Duodenal mucosa (tissue), 2 donors: ENCODE results near the gene OBSCN.

ENCODE experiments used
- H3K27ac ChIP-seq: one replicate; pipeline ENCODE4 v1.7.0; 2013; ENCODE audit warnings: low read depth, low read length
- H3K27me3 ChIP-seq, 2 donors: one replicate each; pipeline ENCODE4 v1.7.0; 2013; ENCODE audit warnings: low read length in 2 of 2, control low read depth in 1 of 2; ENCODE audit not compliant: insufficient read depth in 2 of 2, control insufficient read depth in 1 of 2
- H3K36me3 ChIP-seq, 2 donors: one replicate each; pipeline ENCODE4 v1.7.0; 2013; ENCODE audit warnings: low read length in 2 of 2, control low read depth in 1 of 2; ENCODE audit not compliant: insufficient read depth in 2 of 2, control insufficient read depth in 1 of 2
- H3K4me1 ChIP-seq, 2 donors: one replicate each; pipeline ENCODE4 v1.7.0; 2013; ENCODE audit warnings: low read length in 2 of 2, control low read depth in 1 of 2; ENCODE audit not compliant: insufficient read depth in 2 of 2, control insufficient read depth in 1 of 2
- H3K4me3 ChIP-seq, 2 donors: one replicate each; pipeline ENCODE4 v1.7.0; 2013; ENCODE audit warnings: low read length in 2 of 2, low read depth in 1 of 2
- H3K9ac ChIP-seq, 2 donors: one replicate each; pipeline ENCODE4 v1.7.0; 2013; ENCODE audit warnings: low read length in 2 of 2, low read depth in 1 of 2
- H3K9me3 ChIP-seq, 2 donors: one replicate each; pipeline ENCODE4 v1.7.0; 2013; ENCODE audit warnings: low read length in 2 of 2, control low read depth in 1 of 2; ENCODE audit not compliant: control insufficient read depth in 1 of 2

The OBSCN gene

DNA sequence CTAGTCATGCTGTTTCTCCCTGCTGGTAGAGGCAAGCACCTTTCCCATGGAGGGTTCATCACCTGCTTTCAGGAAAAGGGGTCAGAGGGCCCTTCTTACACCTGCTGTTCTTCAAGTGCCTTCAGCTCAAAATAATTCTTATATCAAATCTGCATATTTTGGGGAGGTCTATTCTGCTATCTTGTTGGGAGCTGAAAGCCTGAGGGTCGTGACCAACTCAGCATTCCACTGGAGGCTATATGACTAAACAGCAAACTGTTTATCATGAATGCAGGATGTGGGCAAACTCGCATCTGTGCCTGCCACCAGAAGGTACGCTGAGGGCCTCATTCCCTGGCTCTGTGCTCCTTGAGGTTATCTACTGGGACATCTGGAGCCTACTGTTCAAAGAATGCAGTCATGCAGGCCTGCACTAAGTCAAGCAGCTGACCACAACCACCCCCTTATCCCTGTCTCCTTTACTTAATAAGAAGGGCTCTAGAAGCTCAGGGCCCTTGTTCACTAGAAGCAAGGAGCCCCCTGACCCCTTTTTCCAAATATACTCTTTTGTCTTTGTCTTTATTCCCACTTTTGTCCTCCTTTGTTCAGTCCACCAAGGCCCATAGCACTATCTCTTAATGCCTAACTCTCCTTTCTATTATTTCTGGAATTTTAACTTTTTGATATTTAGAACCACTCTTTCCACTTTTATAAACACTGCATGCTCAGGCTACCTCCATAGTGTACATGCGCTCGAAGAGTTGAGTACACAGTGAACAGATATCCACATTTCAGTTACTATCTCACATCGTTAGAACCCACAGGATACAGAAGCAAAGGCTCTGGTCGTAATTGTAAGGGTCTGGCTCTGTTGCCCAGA is 213.4 kb downstream of the OBSCN start:
- Histone ChIP-seq H3K27me3 (peaks cover 13 to 15% of the 10 kb centered on the region in 2 donors), H3K36me3 (no peaks in the 10 kb centered on the region), H3K27ac (no peak overlapping the region), H3K9ac (no peak overlapping the region), H3K4me1 (peaks cover 9 to 13% of the 10 kb centered on the region in 2 donors), H3K9me3 (no peaks in the 10 kb centered on the region), H3K4me3 (no peak overlapping the region)

DNA sequence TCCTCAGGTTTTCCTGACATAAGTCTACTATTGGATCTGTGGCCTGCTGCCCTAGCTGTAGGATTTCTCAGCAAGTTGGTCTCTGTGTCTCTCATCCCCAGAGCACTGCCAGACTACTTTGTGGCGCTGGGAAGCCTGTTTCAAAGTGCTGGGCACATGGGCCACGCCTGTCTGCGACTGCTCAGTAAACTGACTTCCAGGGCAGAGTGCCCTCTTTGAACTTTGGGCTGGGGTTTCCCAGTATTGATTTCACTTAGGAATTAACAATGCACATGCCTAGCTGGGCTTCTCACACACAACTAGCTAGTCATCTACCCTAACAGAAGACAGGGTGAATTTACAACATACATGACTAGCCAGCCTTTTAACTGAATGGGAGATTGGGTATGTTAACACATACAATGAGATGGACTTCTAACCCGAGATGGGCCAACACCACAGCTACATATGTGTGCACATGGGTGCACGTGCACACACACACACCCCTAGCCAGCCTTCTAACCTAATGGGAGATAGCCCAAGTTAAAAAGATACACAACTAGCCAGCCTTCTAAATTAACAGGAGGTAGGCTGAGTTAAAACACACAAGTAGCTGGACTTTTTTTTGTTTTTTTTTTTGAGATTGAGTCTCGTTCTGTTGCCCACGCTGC is 215.7 kb downstream of the OBSCN start:
- Histone ChIP-seq H3K4me1 (peaks cover 9 to 10% of the 10 kb centered on the region in 2 donors), H3K4me3 (no peak overlapping the region), H3K27me3 (peaks cover 0 to 6% of the 10 kb centered on the region in 2 donors), H3K36me3 (no peaks in the 10 kb centered on the region), H3K27ac (no peak overlapping the region), H3K9ac (no peak overlapping the region), H3K9me3 (no peaks in the 10 kb centered on the region)

DNA sequence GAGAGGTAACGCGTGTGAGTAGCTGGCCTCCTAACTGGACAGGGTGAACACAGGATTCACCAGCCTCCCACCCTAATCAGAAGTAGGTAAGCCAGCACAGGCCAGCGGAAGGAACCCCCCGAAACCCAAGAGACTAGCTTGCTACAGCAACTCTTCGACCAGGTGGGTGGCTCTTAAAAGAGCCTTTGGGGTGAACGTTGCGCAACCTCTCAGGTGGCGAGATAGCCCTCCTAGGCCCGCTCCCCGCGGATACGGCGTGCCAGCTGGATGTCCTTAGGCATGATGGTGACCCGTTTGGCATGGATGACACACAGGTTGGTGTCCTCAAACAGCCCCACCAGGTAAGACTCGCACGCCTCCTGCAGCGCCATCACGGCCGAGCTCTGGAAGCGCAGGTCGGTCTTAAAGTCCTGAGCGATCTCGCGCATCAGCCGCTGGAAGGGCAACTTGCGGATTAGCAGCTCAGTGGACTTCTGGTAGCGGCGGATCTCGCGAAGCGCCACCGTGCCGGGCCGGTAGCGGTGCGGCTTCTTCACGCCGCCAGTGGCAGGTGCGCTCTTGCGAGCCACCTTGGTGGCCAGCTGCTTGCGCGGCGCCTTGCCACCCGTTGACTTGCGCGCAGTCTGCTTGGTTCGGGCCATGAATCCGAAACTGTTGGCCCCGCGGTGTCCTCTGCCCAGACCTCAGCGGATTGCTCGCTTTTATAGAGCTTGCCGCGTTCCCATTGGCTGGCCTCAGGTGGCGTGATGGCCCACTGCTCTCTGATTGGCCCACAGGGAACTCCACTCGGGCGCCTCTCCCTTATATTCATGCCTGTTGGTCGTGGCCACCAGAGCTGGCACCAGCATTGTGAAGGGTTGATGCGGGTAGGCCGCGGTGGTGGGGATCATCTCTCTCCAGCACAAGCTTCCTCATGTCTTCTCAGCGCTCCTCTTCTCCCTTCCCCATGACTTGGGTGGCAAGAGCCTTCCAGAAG is 217.1 kb downstream of the OBSCN start:
- H3K27ac ChIP-seq, result no peak overlapping the region
- no peak overlapping the region for H3K9ac ChIP-seq
- H3K27me3 ChIP-seq, result peaks cover 6 to 15% of the 10 kb centered on the region in 2 donors
- H3K4me1 ChIP-seq, result peaks cover 9 to 10% of the 10 kb centered on the region in 2 donors
- no peak overlapping the region for H3K4me3 ChIP-seq
- H3K36me3 ChIP-seq, result no peaks in the 10 kb centered on the region
- no peaks in the 10 kb centered on the region for H3K9me3 ChIP-seq

DNA sequence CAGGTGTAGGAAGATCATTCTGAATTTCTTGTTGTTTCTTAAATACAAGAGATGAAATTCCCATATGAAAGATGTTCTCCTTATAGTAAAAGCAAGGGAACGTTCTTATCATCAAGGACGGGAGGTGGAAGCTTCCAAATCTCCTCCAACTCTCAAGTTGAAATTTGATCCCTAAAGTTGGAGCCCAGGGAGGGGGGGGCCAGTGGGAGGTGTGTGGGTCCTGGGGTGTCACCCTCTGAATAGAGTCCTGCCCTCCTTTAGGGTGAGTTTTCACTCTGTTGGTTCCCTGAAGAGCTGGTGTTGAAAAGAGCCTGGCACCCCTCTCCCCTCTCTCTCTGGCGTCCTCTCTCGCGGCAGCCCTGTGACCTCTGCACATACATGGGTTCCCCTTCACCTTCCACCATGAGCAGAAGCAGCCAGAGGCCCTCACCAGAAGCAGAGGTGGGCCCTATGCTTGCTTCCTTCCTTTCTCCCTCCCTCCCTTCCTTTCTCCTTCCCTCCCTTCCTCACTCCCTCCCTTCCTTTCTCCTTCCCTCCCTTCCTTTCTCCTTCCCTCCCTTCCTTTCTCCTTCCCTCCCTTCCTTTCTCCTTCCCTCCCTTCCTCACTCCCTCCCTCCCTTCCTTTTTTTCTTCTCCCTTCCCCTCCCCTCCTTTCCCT is 218.8 kb downstream of the OBSCN start:
- no peaks in the 10 kb centered on the region for H3K9me3 ChIP-seq
- H3K27ac ChIP-seq, result no peak overlapping the region
- no peak overlapping the region for H3K4me3 ChIP-seq
- H3K4me1 ChIP-seq, result peaks cover 9 to 10% of the 10 kb centered on the region in 2 donors
- H3K9ac ChIP-seq, result no peak overlapping the region
- peaks cover 11 to 17% of the 10 kb centered on the region in 2 donors for H3K27me3 ChIP-seq
- H3K36me3 ChIP-seq, result no peaks in the 10 kb centered on the region

DNA sequence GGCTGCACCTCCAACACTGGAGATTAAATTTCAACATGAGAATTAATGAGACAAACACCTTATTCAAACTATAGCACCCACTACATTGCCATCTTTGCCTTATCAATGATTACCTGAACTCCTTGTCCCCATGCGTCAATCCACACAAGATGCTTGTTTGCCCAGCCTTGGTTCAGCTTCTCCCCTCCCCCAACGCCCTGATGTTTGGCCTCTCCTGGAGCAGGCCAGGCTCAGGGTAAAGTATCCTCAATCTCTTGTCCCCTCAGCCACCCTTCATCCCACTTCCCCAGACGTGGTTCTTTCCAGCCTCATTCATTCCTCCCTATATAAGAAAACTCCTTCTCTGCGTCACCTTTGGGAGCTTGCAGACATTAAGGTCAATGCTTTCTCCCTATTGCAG is 220.6 kb downstream of the OBSCN start:
- H3K4me1 ChIP-seq, result peaks cover 4% of the 10 kb centered on the region in 2 donors
- H3K9ac ChIP-seq, result no peak overlapping the region
- peaks cover 11 to 17% of the 10 kb centered on the region in 2 donors for H3K27me3 ChIP-seq
- H3K4me3 ChIP-seq, result no peak overlapping the region
- no peak overlapping the region for H3K27ac ChIP-seq
- H3K9me3 ChIP-seq, result no peaks in the 10 kb centered on the region
- H3K36me3 ChIP-seq, result no peaks in the 10 kb centered on the region
